Measurements from ENCODE around the gene KCNQ5. TPM values are rescaled to one million over a fixed set of nuclear protein-coding genes. Genes with fewer than 3 reads are reported as not detected.
"Not testable (repeated sequence)": the region's sequence is repeated elsewhere in the genome, so short reads cannot be mapped to it uniquely, and the experiment has no call there.

The KCNQ5 gene
- total RNA-seq, 1 experiment from 2014 or later, result not detected

- no peak for DNase-seq
- no peaks in the 10 kb centered on the region for H3K27me3 ChIP-seq
- no peaks in the 10 kb centered on the region for H3K36me3 ChIP-seq
- H3K4me1 ChIP-seq, result peaks cover 10% of the 10 kb centered on the region; the same call in 1 of the 2 replicates
- no peak overlapping the region for H3K27ac ChIP-seq
- no peak overlapping the region for H3K4me3 ChIP-seq
- H3K9me3 ChIP-seq (replicated peaks), result no peaks in the 10 kb centered on the region
These were observed 350.7 kb downstream of the KCNQ5 start for GRCh38 chr6:72972579-72972978.

DNA sequence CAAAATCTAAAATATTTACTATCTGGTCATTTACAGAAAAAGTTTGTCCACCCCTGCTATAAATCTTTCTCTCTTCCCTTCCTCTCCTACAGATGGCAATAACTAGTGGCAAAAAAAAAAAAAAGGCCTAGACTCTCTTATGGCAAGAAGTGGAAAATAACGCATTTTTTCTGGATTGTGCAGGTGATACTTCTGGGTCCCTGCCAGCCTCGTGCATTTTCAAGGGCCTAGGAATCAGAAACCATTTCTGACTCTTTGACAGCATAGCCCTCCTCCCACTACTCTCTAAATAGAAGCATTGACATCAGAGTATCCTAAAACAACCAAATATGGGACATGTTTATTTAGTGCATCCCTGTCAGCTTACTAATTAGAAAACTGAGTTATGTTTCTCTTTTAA lies 352.4 kb downstream of the KCNQ5 start:
- peaks cover 3% of the 10 kb centered on the region; the same call in 1 of the 2 replicates for H3K4me1 ChIP-seq

GRCh38 chr6:72975352-72975752 lies 353.5 kb downstream of the KCNQ5 start:
- Histone ChIP-seq H3K27me3 (no peaks in the 10 kb centered on the region), H3K9me3 (replicated peaks) (peaks cover 3% of the 10 kb centered on the region; the same call in 1 of the 2 replicates), H3K36me3 (no peaks in the 10 kb centered on the region), H3K27ac (no peak overlapping the region), H3K4me1 (no peaks in the 10 kb centered on the region), H3K4me3 (no peak overlapping the region)
- DNase-seq, result no peak

More for the DNA sequence above, 352.4 kb downstream of the KCNQ5 start:
- H3K27ac ChIP-seq, result no peak overlapping the region
- H3K4me3 ChIP-seq, result no peak overlapping the region
- no peaks in the 10 kb centered on the region for H3K36me3 ChIP-seq
- DNase-seq, result no peak
- H3K27me3 ChIP-seq, result no peaks in the 10 kb centered on the region
- peaks cover 3% of the 10 kb centered on the region; the same call in 1 of the 2 replicates for H3K9me3 ChIP-seq (replicated peaks)

- Histone ChIP-seq H3K27me3 (no peaks in the 10 kb centered on the region), H3K4me3 (no peak overlapping the region), H3K36me3 (no peaks in the 10 kb centered on the region), H3K9me3 (replicated peaks) (peaks cover 3% of the 10 kb centered on the region; the same call in 1 of the 2 replicates), H3K27ac (no peak overlapping the region), H3K4me1 (no peaks in the 10 kb centered on the region)
- no peak for DNase-seq
These were observed 354.6 kb downstream of the KCNQ5 start for GRCh38 chr6:72976484-72976883.

DNA sequence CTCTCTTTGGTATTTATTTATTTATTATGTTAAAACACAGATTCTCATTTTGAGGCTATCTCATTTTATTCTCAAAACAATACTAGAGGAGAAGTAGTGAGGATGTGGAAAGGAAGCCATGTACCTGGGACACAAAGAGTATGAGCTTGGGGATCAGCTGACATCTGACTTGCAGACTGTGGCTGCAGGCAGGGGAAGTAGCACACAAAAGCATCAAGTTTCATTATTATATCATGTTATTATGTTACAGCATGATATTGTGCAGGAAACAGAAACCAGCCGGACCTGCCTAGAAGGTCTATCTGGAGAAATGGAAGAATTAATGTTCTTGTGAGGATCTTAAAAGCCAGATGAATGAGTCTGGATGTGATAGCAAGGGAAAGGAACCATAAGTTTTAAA lies 355.2 kb downstream of the KCNQ5 start:
- Histone ChIP-seq H3K36me3 (no peaks in the 10 kb centered on the region), H3K27me3 (no peaks in the 10 kb centered on the region), H3K4me3 (no peak overlapping the region), H3K27ac (no peak overlapping the region), H3K9me3 (replicated peaks) (peaks cover 3% of the 10 kb centered on the region; the same call in 1 of the 2 replicates), H3K4me1 (no peaks in the 10 kb centered on the region)
- DNase-seq, result no peak

DNA sequence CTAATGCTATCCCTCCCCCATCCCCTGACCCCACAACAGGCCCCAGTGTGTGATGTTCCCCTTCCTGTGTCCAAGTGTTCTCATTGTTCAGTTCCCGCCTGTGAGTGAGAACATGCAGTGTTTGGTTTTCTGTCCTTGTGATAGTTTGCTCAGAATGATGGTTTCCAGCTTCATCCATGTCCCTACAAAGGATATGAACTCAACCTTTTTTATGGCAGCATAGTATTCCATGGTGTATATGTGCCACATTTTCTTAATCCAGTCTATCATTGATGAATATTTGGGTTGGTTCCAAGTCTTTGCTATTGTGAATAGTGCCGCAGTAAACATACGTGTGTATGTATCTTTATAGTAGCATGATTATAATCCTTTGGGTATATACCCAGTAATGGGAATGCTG lies 356.9 kb downstream of the KCNQ5 start:
- not testable (repeated sequence) for DNase-seq; H3K4me1 ChIP-seq; H3K36me3 ChIP-seq; H3K4me3 ChIP-seq; H3K9me3 ChIP-seq (replicated peaks); H3K27ac ChIP-seq; H3K27me3 ChIP-seq

DNA sequence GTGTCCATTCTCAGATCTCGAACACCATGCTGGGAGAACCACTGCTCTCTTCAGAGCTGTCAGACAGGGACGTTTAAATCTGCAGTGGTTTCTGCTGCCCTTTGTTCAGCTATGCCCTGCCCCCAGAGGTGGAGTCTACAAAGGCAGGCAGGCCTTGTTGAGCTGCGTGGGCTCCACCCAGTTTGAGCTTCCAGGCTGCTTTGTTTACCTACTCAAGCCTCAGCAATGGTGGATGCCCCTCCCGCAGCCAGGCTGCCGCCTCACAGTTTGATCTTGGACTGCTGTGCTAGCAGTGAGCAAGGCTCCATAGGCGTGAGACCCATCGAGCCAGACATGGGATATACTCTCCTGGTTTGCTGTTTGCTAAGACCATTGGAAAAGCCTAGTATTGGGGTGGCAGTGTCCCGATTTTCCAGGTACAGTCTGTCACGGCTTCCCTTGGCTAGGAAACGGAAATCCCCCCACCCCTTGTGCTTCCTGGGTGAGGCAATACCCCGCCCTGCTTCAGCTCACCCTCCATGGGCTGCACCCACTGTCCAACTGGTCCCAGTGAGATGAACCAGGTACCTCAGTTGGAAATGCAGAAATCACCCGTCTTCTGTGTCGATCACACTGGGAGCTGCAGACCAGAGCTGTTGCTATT lies 362.4 kb downstream of the KCNQ5 start:
- not testable (repeated sequence) for H3K36me3 ChIP-seq; DNase-seq; H3K27ac ChIP-seq; H3K27me3 ChIP-seq; H3K9me3 ChIP-seq (replicated peaks); H3K4me1 ChIP-seq; H3K4me3 ChIP-seq

DNA sequence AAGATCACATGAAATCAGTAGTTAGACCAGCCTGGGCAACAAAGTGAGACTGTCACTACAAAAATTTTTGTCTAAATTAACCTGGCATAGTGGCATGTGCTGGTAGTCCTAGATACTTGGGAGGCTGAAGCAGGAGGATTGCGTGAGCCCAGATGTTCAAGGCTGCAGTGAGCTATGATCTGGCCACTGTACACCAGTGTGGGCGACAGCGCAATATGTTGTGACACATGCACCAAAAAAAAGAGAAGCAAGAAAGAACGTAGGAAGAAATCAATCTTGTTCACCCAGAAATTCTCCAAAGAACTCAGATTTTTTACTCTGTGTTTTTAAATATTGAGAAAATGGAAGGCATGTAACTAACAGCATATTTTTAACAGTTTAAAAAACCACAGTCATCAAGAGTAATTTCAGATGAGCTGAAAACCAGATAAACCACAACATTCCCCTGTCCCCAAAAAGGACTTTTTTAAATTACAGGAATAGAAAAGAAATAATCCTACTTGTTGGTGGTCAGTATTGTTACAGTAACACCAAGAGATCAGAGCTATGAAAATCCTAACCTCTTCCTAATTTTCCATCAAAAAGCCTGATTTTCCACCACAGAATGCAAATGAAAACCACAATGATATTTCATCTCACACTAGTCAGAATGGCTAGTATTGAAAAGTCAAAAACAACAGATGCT lies 363.3 kb downstream of the KCNQ5 start:
- DNase-seq, result no peak
- Histone ChIP-seq H3K27ac (no peak overlapping the region), H3K4me1 (no peaks in the 10 kb centered on the region), H3K9me3 (replicated peaks) (no peaks in the 10 kb centered on the region), H3K36me3 (no peaks in the 10 kb centered on the region), H3K27me3 (no peaks in the 10 kb centered on the region), H3K4me3 (no peak overlapping the region)

DNA sequence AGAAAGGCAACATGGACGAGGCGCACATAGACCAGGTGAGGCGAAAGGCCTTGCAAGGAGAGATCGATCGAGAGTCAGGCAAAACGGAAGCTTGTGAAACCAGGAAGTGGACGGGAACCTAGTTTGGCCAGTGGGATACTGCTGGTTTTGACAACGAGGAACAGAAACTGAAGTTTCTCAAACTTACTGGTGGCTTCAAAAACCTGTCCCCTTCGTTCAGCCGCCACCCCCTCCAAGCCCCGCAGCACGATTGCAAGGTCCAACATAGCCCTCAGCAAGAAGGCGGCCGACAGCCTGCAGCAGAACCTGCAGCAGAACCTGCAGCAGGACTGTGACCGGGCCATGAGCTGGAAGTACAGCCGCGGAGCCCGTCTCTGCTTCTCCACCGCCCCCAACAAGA lies 365.4 kb downstream of the KCNQ5 start:
- no peak overlapping the region for H3K27ac ChIP-seq
- H3K4me1 ChIP-seq, result no peaks in the 10 kb centered on the region
- H3K9me3 ChIP-seq (replicated peaks), result no peaks in the 10 kb centered on the region
- H3K27me3 ChIP-seq, result no peaks in the 10 kb centered on the region
- H3K4me3 ChIP-seq, result no peak overlapping the region
- no peaks in the 10 kb centered on the region for H3K36me3 ChIP-seq
- DNase-seq, result no peak

DNA sequence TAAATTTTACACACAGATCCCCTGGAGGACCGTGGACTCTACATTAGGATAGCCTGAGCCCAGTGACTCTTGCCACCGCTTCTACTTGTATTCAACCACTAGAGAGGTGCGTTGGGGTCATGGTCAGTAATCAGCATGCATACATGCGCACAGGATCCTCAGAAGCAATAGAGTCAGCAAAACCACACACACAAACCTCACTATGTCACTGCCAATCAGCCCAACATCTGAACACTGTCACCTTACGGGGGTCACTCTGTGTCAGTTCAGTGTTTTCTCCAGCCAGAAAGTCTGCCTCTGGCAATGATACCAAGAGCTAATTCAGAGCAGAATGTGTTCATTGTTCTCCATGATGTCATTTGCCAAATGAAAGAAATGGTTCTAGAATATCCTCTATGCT lies 378.1 kb downstream of the KCNQ5 start:
- Histone ChIP-seq H3K36me3 (no peaks in the 10 kb centered on the region), H3K27me3 (no peaks in the 10 kb centered on the region), H3K27ac (no peak overlapping the region), H3K9me3 (replicated peaks) (no peaks in the 10 kb centered on the region), H3K4me3 (no peak overlapping the region), H3K4me1 (no peaks in the 10 kb centered on the region; the same call in 1 of the 2 replicates)
- peak; percentile 4 to 36 for DNase-seq

DNA sequence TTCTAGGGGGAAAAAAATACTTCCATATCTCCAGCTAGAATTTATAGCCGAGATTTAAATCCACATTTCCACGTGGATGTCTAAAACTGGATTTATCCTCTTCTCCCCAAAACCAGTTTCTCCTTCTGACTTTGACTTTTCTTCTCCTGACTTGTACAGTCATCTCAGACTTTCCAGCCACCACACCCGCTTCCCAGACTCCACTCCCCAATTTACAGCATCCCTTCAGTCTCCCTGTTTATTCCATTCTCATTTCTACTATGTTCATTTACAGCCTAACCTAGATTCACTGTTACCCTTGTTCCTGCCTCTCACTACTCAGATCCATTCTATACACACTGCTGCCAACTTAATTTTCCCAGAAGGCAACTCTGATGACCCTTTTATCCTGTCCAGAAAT lies 378.6 kb downstream of the KCNQ5 start:
- Histone ChIP-seq H3K27ac (no peak overlapping the region), H3K27me3 (no peaks in the 10 kb centered on the region)

DNA sequence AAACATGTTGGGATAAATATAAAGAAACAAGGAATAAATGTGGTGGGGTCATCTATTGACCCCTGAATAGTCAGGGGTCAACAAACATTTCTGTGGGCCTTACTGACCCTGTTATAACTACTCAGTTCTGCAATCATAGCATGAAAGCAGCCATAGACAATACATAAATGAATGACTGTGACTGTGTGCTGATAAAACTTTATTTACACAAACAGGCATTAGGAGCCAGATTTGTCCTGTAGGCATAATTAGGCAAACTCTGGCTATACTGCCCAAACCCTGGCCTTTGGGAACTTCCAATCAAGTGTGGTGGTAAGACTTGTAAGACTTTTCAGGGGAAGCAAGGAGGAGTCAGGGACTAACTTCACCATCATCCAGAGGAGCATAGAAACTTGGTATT lies 380.7 kb downstream of the KCNQ5 start:
- no peaks in the 10 kb centered on the region for H3K9me3 ChIP-seq (replicated peaks)
- no peaks in the 10 kb centered on the region; the same call in 1 of the 2 replicates for H3K4me1 ChIP-seq
- H3K4me3 ChIP-seq, result no peak overlapping the region
- no peaks in the 10 kb centered on the region for H3K27me3 ChIP-seq
- H3K27ac ChIP-seq, result no peak overlapping the region
- no peak for DNase-seq
- no peaks in the 10 kb centered on the region for H3K36me3 ChIP-seq

More for the DNA sequence above, 378.6 kb downstream of the KCNQ5 start:
- Histone ChIP-seq H3K36me3 (no peaks in the 10 kb centered on the region), H3K4me3 (no peak overlapping the region), H3K9me3 (replicated peaks) (no peaks in the 10 kb centered on the region), H3K4me1 (no peaks in the 10 kb centered on the region; the same call in 1 of the 2 replicates)
- no peak for DNase-seq

DNA sequence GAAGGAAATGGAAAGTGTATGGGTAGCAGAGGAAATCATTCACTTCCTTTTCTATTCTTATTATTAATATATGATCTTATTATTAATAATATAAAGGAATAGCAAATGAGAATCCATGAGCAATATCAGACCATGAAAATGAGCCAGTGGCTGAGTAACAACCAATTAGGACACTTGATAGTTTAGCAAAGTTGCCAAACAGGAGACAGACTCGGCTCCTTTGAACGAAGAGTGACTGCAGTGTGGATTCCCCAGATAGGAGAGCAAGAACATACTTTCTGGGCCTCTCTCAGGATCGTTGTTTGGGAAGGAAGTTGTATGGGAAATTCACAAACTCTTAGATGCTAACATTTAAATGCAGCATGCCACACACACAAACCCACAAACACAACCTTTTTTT lies 381.4 kb downstream of the KCNQ5 start:
- Histone ChIP-seq H3K9me3 (replicated peaks) (no peaks in the 10 kb centered on the region), H3K4me1 (no peaks in the 10 kb centered on the region; the same call in 1 of the 2 replicates), H3K27ac (no peak overlapping the region), H3K27me3 (no peaks in the 10 kb centered on the region), H3K36me3 (no peaks in the 10 kb centered on the region), H3K4me3 (no peak overlapping the region)
- no peak for DNase-seq

- no peak for DNase-seq
- H3K27me3 ChIP-seq, result no peaks in the 10 kb centered on the region
- H3K4me3 ChIP-seq, result no peak overlapping the region
- H3K4me1 ChIP-seq, result no peaks in the 10 kb centered on the region; the same call in 1 of the 2 replicates
- H3K27ac ChIP-seq, result no peak overlapping the region
- no peaks in the 10 kb centered on the region for H3K36me3 ChIP-seq
- H3K9me3 ChIP-seq (replicated peaks), result no peaks in the 10 kb centered on the region
These were observed 382.4 kb downstream of the KCNQ5 start for GRCh38 chr6:73004231-73004630.

- no peaks in the 10 kb centered on the region for H3K36me3 ChIP-seq
- no peaks in the 10 kb centered on the region for H3K27me3 ChIP-seq
- H3K27ac ChIP-seq, result no peak overlapping the region
- H3K4me3 ChIP-seq, result no peak overlapping the region
- H3K4me1 ChIP-seq, result no peaks in the 10 kb centered on the region; the same call in 1 of the 2 replicates
- no peaks in the 10 kb centered on the region for H3K9me3 ChIP-seq (replicated peaks)
- no peak for DNase-seq
These were observed 383.0 kb downstream of the KCNQ5 start for GRCh38 chr6:73004861-73005260.
